HUDEP-2 (cell line): ENCODE measurements around the gene PPP3CA.
"Not testable (repeated sequence)": the region's sequence is repeated elsewhere in the genome, so short reads cannot be mapped to it uniquely, and the experiment has no call there.

Experiments used
- DNase-seq, 76 experiments: peaks; one replicate each; lab custom pipeline; 2025; ENCODE audit not compliant: unreplicated experiment in 76 of 76; lab: John Stamatoyannopoulos, UW

The PPP3CA gene

DNA sequence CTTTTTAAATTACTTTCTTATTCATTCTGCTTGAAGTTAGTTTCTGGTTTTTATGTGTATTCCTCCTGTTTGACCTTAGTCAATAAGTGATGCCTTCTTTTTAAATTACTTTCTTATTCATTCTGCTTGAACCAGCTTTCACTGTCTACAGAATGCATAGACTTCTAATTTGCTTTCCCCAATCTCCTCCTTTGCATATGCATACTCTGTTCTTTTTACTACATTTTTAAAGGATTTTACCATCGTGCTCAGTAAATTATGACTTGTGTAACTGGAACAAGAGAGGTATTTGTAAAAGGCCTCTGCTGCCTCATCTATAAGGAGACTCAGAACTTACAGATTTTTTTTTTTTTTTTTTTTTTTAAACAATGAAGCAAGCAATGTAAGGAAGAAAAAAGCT lies 228.7 kb downstream of the PPP3CA start:
- no peak for DNase-seq

DNA sequence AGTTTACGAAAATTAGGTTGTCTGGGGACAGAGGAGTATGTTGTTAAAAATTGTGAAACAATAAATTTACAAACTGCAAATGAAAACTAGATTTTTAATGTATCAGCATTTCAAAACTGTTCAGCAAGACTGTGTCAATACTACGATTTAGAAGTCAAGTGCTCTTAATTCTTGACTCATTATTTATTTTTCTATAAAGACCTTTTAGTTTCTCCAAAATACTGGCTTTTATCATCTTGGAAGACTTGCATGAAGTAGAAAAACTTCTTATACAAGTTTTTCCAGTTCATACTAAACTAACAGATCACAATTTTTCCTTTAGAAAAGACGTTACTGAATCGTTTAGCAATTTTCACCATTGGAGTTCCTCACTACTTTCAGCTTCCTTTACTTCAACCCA lies 231.4 kb downstream of the PPP3CA start:
- DNase-seq: no peak

DNA sequence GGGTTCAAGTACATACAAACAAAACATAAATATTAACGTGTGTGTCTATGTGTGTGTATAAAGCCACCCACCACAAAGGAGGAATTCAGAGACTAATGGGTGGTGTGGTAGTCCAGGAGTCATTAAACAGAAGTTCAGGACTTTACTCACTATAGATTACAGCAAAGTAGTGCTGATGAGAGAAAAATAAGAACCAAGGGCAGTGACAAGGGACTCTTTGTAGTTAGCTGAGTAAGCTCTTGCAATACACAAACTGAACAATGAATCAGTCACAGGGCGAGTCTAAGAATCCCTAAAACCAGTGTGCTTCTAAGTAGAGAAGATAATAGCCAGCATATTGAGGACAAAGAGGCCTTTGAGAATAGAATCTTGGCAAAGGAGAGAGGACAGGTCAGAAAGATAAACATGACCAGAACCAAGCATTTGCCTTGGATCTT lies 232.4 kb downstream of the PPP3CA start:
- no peak for DNase-seq

DNA sequence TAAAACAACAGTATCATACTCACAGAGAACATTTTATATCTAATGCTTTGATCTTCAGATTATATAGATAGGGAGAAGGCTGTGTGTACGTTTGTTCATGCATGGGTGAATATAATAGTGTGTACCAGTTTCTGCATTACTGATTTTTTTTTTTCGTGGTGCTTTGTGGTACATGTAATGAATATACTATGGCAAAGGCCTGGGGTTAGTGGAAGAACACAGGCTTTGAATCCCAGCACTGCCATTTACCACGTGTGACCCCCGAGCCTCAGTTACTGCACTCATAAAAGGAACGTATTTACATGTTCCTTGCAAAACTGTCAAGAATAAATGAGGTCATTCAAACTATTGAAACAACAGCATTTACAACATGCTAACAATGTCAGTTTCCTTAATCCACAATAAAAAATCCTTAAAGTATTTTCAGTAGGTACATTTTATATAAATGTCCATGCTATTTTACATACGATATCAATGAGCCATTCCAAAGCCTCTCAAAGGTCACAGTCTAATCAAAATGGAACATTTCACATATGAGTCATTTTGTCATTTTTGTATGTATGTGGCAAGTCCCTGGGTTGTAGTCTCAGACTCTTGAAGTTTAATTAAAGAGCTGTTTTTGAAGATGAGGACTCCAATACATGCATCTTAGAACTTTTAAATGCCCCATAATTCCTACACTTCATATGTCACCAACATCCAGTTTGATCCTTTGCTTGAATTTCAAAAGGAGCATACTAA lies 242.8 kb downstream of the PPP3CA start:
- no peak for DNase-seq

DNA sequence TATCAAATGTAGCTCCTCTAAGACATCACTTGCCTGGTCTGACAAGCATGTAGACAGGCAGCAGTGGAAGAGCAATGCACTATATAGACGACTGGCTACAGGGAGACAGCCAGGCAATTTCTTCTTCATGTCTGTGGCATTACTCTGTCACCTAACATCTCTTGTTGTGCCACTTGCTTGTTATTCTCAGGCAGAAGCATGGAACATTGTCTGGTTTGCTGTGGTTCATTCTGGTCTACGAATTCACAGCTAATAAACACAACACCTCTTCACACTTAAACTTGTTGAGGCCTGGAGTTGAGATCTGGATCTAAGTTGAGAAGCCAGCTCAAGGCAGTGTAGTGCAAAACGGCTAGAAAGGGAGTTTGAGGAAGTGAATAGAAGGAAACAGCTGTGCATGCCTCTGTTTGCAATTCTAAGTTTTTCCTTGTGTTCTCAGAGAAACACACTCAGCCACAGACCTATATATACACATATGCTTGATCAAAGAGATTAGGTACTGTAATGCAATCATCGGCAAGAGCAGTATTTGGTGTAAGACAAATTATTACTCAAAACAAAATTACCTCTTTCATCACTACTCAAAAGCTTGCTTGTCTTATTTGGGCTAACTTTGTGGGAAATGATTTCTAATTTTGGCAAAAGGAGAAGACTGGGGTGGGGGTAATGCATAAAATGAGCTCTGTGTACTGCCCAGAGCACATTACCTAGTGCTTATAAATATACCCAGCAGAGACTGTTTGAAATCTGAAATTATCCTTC lies 243.8 kb downstream of the PPP3CA start:
- peak in 1 of 76 experiments; percentile 3 for DNase-seq

DNA sequence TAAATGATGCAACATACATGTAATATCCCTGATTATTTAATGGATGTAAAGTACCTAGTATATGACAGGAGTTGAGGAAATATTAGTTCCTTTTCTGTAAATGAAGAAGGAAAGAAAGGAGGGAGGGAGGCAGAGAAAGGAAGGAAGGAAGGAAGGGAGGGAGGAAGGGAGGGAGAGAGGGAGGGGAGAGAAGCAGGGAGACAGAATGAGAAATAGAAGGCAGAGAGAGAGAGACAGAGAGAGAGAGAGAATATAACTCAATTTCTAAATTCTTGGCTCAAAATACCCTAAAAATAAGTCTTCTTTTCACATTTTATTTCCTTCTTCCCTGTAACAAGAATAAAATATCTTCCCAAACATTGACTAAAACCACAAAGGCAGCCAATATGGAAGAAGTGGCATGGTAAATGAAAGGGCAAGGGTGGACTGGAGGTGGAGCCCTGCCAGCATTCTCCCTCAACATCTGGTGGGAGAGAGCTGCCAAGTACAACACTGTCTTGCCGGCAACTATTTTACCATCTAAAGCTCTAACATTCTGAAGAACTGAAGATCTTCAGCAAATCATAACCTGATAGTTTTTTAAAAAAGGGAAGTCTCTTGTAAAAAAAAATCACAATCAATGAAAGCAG lies 245.1 kb downstream of the PPP3CA start:
- DNase-seq: no peak

DNA sequence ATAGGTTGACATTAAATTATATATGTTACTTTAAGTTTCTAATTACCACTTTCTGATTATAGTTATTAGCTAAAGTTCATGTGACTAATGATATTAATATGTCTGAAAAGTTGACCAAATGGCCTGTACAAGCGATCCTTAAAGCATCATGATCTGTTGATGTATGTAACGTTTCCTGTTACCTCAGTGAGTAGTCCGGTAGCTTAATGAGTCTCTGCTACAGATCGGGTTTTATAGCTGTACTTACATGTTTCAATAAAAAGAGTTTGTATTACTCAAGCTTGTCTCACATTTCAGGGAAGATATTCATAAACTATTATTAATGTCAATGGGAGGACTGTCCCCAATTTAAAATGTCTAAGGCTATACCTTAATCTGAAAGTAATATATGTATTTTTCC lies 246.3 kb downstream of the PPP3CA start:
- DNase-seq: no peak

DNA sequence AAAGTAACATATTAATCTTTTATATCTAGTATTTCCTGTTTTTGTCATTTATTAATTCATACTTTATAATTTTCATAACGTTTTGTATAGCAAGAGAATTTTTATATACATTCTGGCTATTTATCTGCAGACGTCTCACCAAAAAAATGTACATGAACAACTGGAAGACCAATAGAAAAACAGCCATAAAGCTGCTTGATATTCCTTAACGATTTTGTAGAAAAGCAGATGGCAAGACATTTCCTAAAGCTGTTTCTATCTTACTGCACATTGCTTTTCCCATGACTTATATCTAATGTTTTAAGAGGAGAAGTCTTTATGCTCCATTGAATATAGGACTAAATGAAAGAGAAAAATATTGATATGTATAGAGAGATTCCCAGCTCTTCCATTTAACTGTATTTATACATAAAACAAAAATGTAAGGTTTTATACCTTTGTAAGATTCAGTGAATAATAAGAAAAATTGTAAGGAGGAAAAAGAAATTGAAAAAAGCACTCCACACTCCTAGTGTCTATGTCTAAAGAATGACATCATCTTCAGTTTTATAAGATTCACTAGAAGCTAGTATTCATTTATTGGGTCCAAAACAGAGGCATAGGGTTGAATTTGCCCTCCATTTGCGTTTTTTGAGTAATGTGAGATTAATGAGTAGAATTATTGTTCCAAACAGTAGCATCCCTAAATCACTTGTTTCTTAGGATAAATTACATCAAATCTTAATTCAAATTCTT lies 248.5 kb downstream of the PPP3CA start:
- no peak for DNase-seq

DNA sequence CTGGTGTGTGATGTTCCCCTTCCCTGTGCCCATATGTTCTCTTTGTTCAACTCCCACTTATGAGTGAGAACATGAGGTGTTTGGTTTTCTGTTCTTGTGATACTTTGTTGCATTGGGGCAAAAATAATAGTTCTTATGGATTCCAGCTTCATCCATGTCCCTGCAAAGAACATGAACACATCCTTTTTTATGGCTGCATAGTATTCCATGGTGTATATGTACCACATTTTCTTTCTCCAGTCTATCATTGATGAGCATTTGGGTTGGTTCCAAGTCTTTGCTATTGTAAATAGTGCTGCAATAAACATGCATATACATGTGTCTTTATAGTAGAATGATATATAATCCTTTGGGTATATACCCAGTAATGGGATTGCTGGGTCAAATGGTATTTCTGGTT lies 254.7 kb downstream of the PPP3CA start:
- not testable (repeated sequence) for DNase-seq

DNA sequence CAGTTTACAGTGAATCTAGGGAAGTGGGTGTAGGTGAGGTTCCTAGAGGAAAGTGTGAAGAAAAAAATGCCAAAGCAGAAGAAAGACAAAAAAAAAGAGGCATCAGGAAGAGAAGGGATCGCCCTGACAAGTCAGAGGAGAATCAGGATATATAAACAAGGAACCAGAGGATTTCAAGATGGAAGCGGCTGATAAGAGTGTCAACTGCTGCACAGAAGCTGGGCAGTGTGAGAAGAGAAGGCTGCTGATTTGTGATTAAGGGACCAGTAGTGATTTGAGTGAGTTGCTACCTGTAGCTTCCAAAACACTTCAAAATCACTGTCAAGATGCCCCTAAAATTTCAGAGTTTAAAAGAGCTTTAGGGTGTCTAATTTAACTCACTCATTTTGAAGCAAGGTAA lies 258.2 kb downstream of the PPP3CA start:
- no peak for DNase-seq

DNA sequence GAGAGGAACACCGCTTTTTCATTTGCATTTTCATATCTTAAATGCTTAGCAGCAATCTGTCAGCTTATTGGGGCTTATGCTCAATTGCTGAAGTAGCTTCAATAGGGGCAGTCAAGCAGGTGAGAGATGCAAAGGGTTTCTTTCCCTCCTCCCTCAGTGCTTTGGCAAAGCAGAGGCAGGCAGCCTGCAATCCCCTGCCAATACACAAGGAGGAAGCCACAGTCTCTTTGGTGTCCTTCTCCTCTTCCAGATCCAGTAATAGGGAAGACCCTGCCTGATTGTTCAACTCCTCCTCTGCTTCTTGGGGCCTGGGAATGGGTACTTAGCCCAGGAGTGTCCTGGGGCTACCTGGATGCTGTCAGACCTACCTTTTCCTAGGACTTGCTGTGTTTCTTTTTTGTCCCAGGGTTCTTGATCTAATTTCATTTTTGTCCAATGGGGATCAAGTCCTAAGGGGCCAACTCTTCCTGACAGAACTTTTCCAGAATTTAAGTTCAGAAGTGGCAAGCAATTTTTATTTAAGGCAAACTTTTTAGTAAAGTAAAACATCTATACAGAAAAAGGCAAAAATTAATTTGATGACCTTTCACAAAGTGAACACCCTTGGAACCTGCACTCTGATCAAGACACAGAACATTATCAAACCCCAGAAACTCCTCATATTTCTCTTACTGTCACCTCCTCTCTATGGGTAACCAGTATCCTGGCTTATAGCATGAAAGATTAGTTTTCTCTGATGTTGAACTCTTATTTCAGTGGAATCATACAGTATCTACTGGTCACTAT lies 260.3 kb downstream of the PPP3CA start:
- peak in 1 of 76 experiments; percentile 1 for DNase-seq

DNA sequence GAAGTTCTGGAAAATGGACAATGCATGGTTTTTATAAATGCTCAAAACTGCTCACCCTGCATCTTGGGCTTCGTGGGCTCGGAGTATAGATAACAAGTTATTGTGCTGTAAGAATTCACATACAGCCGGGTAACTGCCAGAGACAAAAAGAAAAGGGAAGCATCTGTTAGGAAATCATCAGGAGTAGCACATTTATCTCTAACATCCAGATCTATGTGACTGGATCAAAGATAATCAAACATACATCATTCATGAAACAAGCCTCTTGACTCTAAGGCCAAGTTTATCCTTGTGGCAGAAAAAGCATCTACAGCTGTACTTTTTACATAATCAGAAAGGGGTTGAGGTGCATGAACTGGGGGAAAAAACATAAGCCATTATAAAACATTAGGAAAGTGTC lies 264.2 kb downstream of the PPP3CA start:
- no peak for DNase-seq

DNA sequence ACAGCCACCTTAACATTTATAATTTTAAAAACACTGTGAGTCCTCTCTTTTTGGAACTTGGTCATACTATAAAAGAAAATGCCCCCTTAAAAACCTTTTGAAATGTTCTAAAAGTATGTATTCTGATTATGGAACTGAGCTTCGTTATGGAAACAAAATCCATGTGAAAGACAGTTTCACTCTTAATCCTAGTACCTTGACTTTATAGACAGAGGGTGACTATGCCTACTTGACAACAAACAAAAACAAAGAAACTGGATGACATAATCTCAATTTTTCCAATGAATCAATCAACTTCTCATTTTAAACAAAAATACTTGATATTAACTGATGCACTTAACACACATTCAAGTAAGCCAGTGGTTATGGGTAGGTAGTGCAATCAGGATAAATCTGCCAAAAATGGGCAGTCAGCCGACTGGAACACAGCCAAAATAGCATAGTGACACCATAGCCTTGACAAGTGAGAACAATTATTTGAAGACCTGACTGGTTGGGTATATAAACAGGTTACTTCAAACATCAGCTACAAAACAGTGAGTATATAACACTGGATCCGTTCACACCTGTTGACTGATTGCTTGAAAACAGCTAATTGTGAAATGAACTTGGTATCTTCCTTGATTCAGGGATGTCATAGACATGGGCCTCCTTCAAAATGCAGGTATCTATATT lies 265.5 kb downstream of the PPP3CA start:
- DNase-seq: peak in 5 of 76 experiments; percentile 1 to 10 (median 4)

DNA sequence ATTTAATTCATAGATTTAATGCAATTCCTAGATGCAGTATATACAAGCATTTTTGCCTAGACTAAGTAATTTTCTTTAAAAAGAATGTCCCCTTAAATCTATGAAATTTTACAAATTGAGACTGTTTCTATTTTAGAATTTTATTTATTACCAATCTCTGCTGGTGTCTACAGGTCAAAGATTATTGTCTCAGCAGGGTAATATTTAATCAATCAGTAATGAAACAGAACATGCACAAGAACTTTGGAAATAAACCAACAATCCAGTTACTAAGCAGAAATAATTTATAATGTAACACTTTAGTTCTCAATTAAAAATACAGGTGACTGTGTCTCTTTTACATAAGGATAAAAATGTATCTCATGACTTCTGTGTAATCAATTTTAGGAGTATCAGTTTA lies 266.2 kb downstream of the PPP3CA start:
- DNase-seq: no peak

DNA sequence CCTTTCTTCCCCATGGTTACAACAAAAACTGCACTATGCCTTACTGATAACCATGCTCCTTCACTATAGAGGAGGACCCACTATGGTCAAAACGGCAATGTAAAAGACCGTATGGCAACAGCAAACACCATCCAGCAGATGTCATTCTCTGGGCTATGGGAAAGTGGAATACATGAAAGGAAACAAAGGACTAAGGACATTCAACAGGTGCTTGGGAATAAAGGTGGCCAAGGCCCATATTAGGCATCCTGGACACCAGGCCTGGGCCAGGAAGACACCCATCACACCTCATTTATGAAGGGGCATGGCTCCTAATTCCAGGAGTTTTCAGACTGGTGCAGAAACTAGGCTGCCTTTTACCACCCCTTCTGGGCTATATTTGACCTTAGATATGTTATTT lies 268.4 kb downstream of the PPP3CA start:
- no peak for DNase-seq

DNA sequence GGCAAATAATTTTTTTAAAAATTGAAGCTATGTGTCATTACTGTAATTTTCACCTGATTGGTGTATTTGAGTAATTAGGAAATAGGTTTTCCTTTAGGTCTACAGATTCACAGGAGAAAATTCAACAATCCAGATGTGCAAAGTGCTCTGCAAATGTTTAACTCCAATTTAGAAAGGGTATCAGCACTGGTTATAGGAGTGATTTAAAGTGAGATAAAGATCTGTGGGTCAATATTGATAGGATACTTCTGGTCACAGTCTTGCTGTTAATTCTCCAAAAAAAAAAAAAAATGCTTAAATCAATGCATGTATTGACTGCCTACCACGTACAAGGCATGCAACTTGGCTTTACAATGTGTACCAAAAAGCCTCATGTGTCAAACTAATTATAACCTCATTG lies 271.3 kb downstream of the PPP3CA start:
- DNase-seq: no peak

DNA sequence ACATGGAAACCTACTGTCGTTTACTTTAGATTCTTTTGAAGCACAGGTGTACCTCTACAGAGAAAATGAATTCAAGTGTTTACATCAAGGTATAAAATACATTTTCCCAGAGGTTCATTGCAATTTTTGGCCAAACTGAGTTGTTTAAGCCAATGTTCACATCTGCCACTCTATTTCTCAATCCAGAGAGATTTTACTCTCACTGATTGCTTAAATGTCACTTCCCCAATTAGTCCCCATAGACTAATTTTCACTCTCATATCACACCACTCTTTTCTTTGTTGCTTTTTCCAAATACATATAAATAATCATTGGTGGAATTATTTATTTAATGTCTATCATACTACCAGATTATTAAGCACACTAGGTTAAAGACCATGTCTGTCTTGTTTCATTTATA lies 271.8 kb downstream of the PPP3CA start:
- DNase-seq: no peak

DNA sequence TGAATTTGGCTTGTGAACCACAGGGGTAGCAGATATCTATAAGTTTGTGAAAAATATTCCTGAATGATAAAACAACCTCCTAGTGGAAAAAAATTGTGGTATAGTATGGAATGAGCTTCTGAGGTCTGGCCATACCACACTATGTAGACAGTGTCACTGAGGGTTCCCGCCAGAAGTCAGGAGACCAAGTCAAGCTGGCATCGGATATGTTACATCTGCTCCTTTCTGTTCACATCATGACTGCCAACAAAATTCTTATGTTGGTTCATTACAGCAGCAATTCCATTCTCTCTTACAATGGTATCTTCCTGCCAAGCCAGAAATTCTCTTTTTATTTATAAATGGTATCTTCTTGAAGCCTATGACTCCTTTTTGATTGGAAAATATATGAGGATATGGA lies 273.0 kb downstream of the PPP3CA start:
- no peak for DNase-seq

DNA sequence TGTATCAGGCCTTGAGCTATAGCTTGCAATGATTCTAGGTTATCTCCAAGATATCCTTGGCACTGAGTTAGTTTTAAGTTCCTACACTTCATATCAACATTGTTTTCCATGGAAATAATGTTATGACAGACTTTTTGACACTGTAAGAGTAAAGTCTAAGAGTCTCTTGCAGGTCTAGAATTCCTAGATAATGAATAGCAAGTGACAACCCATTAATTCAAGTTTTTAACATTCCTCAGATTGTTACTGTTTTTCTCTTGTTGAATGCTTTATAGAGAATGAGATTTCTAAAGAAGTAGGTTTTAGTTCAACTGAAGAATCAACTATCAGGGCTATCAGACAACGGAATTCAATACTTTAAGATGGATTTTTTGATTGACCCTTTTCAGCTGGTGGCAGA lies 276.1 kb downstream of the PPP3CA start:
- no peak for DNase-seq

DNA sequence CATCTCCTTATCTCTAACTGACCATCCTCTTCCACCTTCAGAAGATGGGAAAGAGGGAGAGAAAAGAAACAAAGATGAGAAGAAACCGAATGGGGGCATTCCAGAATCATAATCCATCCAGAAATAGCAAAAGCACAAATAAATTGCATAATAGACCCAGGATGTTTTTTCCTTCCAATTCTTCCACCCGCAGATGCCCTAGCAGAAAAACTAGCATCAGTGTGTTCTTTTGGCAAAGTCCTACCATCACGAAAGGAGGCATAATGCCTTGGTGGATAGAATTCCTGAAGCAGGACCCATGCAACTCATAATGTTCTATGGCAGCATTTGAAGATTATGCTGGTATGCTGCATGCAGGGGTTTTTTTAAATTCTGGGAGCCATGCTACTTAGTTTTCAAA lies 279.2 kb downstream of the PPP3CA start:
- no peak for DNase-seq
